Activated CD8-positive, alpha-beta memory T cell treated with anti-CD3 and anti-CD28 coated beads for 4 hours (primary cell): ENCODE data around the gene NID1.
A peak's percentile ranks its signal among the peaks of the same experiment; 100 is the strongest.

Experiments used
- DNase-seq, 2 donors: peaks; one replicate each; pipeline ENCODE4 v3.0.0-alpha.2; 2020; ENCODE audit warnings: low read depth in 2 of 2

The NID1 gene

GRCh38 chr1:236064674-236065508 is at the start of gene NID1:
NID1 (minus strand) TSS chr1:236065090; CDS start chr1:236065079, 11 bp downstream.
- no peak for DNase-seq

GRCh38 chr1:236114076-236114747 is 49.3 kb upstream of the NID1 start:
- no peak for DNase-seq

GRCh38 chr1:236113324-236114032 is 48.6 kb upstream of the NID1 start:
- DNase-seq: no peak

GRCh38 chr1:236112332-236112627 is 47.4 kb upstream of the NID1 start:
- no peak for DNase-seq

GRCh38 chr1:236111527-236112331 is 46.8 kb upstream of the NID1 start:
- DNase-seq: no peak

- DNase-seq: no peak
Observed at GRCh38 chr1:236110137-236110536, 45.2 kb upstream of the NID1 start.

- no peak for DNase-seq
Observed at GRCh38 chr1:236108027-236108648, 43.2 kb upstream of the NID1 start.

GRCh38 chr1:236107121-236107907 is 42.4 kb upstream of the NID1 start:
- no peak for DNase-seq

GRCh38 chr1:236103646-236104218 is 38.8 kb upstream of the NID1 start:
- peak; percentile 19 to 28 for DNase-seq

GRCh38 chr1:236103059-236103458 is 38.2 kb upstream of the NID1 start:
- DNase-seq: no peak

- DNase-seq: no peak
Observed at GRCh38 chr1:236102611-236103010, 37.7 kb upstream of the NID1 start.

GRCh38 chr1:236101233-236102200 is 36.6 kb upstream of the NID1 start:
- no peak for DNase-seq

- no peak for DNase-seq
Observed at GRCh38 chr1:236100799-236101198, 35.9 kb upstream of the NID1 start.

- no peak for DNase-seq
Observed at GRCh38 chr1:236099355-236099974, 34.6 kb upstream of the NID1 start.

- DNase-seq: no peak
Observed at GRCh38 chr1:236098267-236098666, 33.4 kb upstream of the NID1 start.

GRCh38 chr1:236096660-236097482 is 32.0 kb upstream of the NID1 start:
- peak; percentile 73 to 76 for DNase-seq

GRCh38 chr1:236095705-236096520 is 31.0 kb upstream of the NID1 start:
- DNase-seq: no peak
